Muscle of leg (tissue), 11 donors: ENCODE measurements around the gene FAF1. TPM values are rescaled to one million over a fixed set of nuclear protein-coding genes. Genes with fewer than 3 reads are reported as not detected.

Experiments used
- DNase-seq: peaks from one replicate; pipeline ENCODE4 v3.0.0; 2013
- H3K27ac ChIP-seq: one replicate; pipeline ENCODE4 v1.5.1; 2013; ENCODE audit warnings: mild to moderate bottlenecking, low read length, control low read depth
- H3K27me3 ChIP-seq: one replicate; pipeline ENCODE4 v1.6.1; 2013; ENCODE audit warnings: low read length; ENCODE audit not compliant: control insufficient read depth, insufficient read depth
- H3K36me3 ChIP-seq: one replicate; pipeline ENCODE4 v1.6.1; 2013; ENCODE audit warnings: low read length; ENCODE audit not compliant: control insufficient read depth, insufficient read depth
- H3K4me1 ChIP-seq: one replicate; pipeline ENCODE4 v1.6.1; 2013; ENCODE audit warnings: low read length; ENCODE audit not compliant: control insufficient read depth, insufficient read depth
- H3K4me3 ChIP-seq: one replicate; pipeline ENCODE4 v1.5.1; 2013; ENCODE audit warnings: low read length, control low read depth
- H3K9me3 ChIP-seq: replicated peaks from 2 replicates; pipeline ENCODE4 v1.6.1; 2013; ENCODE audit warnings: low read depth, low read length; ENCODE audit not compliant: control insufficient read depth
- WGBS: methylation state at CpG from one replicate; pipeline ENCODE4 v1.1.5; 2013; ENCODE audit warnings: missing lambda C conversion rate; ENCODE audit not compliant: insufficient coverage; 5-methylcytosine and 5-hydroxymethylcytosine counted together
- polyA plus RNA-seq, 8 donors: library from polyadenylated mRNA; unstranded; fragments of 120-200 nt; gene quantifications; one replicate each; pipeline versions ENCODE4 v1.2.1 to v1.2.3, GENCODE V29; 2013; ENCODE audit warnings: inconsistent platforms in 1 of 8, low replicate concordance in 1 of 8; ENCODE audit not compliant: insufficient read length in 8 of 8, insufficient read depth in 1 of 8
- total RNA-seq: library from RNA; stranded (reverse); fragments of 120-200 nt; gene quantifications from one replicate; pipeline ENCODE4 v1.2.4, GENCODE V29; 2013

The FAF1 gene
- total and polyA plus RNA-seq, 9 donors: 35.6 to 51.7 (median 38.6) TPM

DNA sequence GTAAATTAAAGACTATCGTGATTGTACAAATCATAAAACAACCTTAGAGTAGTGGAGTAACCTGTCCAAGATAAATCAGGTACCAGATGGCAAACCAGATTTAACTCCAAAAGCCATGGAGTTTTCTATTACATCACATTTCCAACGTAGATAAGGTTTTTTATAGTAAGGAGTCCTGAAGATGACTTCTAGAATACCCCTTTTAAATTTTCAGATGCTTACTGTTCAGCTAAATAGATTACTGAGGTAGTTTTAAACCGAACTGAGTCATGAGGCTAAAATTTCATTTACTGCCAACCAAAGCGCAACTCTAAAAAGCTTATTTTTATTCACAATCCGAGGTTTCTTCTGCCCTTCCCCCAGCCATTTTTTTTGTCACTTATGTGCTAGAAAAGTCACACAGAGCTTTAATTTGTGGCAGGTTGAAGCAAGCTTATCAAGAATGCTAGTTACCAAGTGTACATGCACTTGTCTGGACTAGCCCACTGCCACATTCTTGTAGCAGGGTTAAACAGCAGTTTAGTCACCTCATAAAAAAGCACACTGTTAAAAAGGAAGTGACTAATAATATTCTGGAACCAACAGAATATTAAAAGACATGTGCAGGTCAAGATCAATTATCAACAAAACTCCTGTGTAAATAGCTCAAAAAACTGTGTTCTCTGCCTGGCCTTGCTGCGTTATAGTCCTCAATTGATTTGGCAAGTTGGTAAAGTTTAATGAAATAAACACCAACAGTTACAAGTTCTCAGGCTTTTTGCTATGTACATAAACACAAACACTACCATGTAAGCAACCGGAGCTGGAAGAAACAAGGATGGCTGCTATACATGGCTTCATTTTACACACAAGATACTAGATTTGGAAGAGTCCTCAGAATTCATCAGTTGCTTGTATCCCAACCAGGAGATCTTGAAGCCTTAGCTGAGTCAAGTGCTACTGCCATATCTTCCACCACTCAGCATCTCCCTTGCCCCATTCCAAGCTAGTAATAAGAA is 356.5 kb downstream of the FAF1 start:
- Histone ChIP-seq H3K27me3 (no peaks in the 10 kb centered on the region), H3K27ac (no peak overlapping the region)
- WGBS: no CpG with 5 or more reads among the region's 7 CpGs

DNA sequence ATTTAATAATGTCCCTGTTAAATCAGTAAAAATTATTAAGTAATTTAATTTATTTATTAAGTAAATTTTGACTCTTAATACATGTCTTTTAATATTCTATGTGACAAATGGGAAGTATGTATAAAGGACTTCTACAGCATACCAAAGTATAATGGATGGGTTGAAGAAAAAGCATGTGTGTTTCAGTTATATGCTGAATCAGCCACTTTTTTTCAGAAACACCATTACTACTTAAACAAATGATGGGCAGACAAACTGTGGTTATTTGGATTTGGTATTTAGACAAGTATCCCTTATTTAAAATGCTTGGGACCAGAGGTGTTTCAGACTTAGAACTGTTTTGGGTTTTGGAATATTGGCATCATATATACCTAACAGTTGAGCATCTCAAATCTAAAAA is 360.5 kb downstream of the FAF1 start:
- Histone ChIP-seq H3K27ac (no peak overlapping the region), H3K4me3 (no peak overlapping the region), H3K4me1 (no peaks in the 10 kb centered on the region), H3K36me3 (no peaks in the 10 kb centered on the region), H3K27me3 (no peaks in the 10 kb centered on the region), H3K9me3 (no peaks in the 10 kb centered on the region)
- DNase-seq: no peak

More for the DNA sequence above, 356.5 kb downstream of the FAF1 start:
- H3K36me3 ChIP-seq: no peaks in the 10 kb centered on the region
- no peak overlapping the region for H3K4me3 ChIP-seq
- H3K4me1 ChIP-seq: no peaks in the 10 kb centered on the region
- no peaks in the 10 kb centered on the region for H3K9me3 ChIP-seq
- no peak for DNase-seq

DNA sequence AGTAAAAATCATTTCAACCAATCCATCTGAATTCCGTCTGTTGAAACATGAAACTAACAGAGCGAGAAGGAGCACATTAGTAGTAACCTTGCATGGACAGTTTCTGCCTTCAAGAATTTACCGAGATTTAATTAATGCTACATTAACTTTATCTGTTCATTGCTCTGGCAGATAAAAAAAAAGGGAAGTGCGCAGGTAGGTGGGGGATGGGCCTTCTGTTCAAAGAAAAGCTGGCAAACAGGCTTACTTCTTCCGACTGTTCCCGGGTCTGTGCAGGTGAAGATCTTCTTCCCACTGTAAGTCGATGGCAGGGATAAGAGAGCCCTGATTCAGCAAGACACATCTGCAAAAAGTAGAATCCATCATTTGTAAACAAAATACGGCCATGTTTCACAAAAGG is 364.2 kb downstream of the FAF1 start:
- H3K4me3 ChIP-seq: no peak overlapping the region
- DNase-seq: no peak
- no peaks in the 10 kb centered on the region for H3K27me3 ChIP-seq
- no peaks in the 10 kb centered on the region for H3K9me3 ChIP-seq
- 100% methylated on average over 1 of the region's 8 CpGs for WGBS
- H3K36me3 ChIP-seq: no peaks in the 10 kb centered on the region
- no peaks in the 10 kb centered on the region for H3K4me1 ChIP-seq
- no peak overlapping the region for H3K27ac ChIP-seq

- peaks cover 2% of the 10 kb centered on the region for H3K36me3 ChIP-seq
- H3K4me1 ChIP-seq: no peaks in the 10 kb centered on the region
- no peak overlapping the region for H3K4me3 ChIP-seq
- no peaks in the 10 kb centered on the region for H3K27me3 ChIP-seq
- DNase-seq: no peak
- H3K9me3 ChIP-seq: no peaks in the 10 kb centered on the region
- no CpG with 5 or more reads among the region's 2 CpGs for WGBS
- H3K27ac ChIP-seq: no peak overlapping the region
Measured at GRCh38 chr1:50593515-50593914, 366.6 kb downstream of the FAF1 start.

DNA sequence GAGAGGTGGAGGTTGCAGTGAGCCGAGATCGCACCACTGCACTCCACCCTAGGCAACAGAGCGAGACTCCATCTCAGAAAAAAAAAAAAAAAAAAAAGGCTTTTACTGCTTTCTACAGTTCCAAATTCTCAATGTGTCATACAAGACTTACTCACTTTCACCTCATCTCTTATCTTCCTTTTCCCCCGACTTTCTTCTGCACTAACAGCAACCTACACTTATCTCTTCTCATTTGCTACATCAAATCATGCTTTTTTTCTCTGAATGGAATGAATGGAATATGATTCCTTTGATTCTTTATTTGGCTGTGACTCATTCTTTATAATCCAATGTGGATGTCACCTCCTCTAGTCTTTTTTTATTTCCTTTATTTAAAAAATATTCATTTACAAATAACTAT is 368.5 kb downstream of the FAF1 start:
- Histone ChIP-seq H3K27me3 (no peaks in the 10 kb centered on the region), H3K9me3 (no peaks in the 10 kb centered on the region), H3K36me3 (peaks cover 2% of the 10 kb centered on the region), H3K27ac (no peak overlapping the region), H3K4me1 (no peaks in the 10 kb centered on the region), H3K4me3 (no peak overlapping the region)
- WGBS: 100% methylated on average over 3 of the region's 4 CpGs
- no peak for DNase-seq

- peaks cover 3% of the 10 kb centered on the region for H3K36me3 ChIP-seq
- no peak for DNase-seq
- no peaks in the 10 kb centered on the region for H3K9me3 ChIP-seq
- H3K4me3 ChIP-seq: no peak overlapping the region
- WGBS: 83% methylated on average over 1 of the region's 3 CpGs
- no peaks in the 10 kb centered on the region for H3K27me3 ChIP-seq
- H3K27ac ChIP-seq: no peak overlapping the region
- no peaks in the 10 kb centered on the region for H3K4me1 ChIP-seq
Measured at GRCh38 chr1:50582346-50582745, 377.7 kb downstream of the FAF1 start.

GRCh38 chr1:50570066-50570468 is 390.0 kb downstream of the FAF1 start:
- H3K36me3 ChIP-seq: no peaks in the 10 kb centered on the region
- H3K27me3 ChIP-seq: no peaks in the 10 kb centered on the region
- no peak overlapping the region for H3K27ac ChIP-seq
- WGBS: no CpG with 5 or more reads among the region's 7 CpGs
- H3K4me3 ChIP-seq: no peak overlapping the region
- H3K4me1 ChIP-seq: no peaks in the 10 kb centered on the region
- H3K9me3 ChIP-seq: no peaks in the 10 kb centered on the region
- no peak for DNase-seq

DNA sequence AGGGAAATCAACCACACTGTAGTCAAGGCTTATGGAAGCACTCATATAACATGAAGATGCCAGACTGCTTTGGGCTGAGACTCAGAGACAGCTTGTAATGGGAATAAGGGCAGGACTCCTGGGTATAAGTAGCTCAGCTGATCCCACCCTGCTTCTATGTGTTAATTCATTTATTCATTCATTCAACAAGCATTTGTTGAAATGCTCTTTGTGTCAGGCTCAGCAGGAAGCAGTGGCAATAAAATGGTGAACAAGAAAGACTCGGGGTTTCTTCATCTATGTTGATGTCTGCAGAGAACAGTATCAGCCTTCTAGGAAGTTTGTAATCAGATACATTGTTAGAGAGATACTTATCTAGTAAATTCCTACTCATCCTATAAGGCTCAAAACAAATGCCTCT is 391.3 kb downstream of the FAF1 start:
- no peaks in the 10 kb centered on the region for H3K36me3 ChIP-seq
- no peak overlapping the region for H3K27ac ChIP-seq
- WGBS: no CpG with 5 or more reads among the region's 1 CpG
- no peak for DNase-seq
- H3K4me1 ChIP-seq: no peaks in the 10 kb centered on the region
- no peaks in the 10 kb centered on the region for H3K27me3 ChIP-seq
- H3K4me3 ChIP-seq: no peak overlapping the region
- no peaks in the 10 kb centered on the region for H3K9me3 ChIP-seq

GRCh38 chr1:50566405-50566804 is 393.7 kb downstream of the FAF1 start:
- Histone ChIP-seq H3K9me3 (no peaks in the 10 kb centered on the region), H3K27me3 (no peaks in the 10 kb centered on the region), H3K27ac (no peak overlapping the region), H3K4me1 (no peaks in the 10 kb centered on the region), H3K36me3 (no peaks in the 10 kb centered on the region), H3K4me3 (no peak overlapping the region)
- WGBS: no CpG with 5 or more reads among the region's 2 CpGs
- DNase-seq: no peak

DNA sequence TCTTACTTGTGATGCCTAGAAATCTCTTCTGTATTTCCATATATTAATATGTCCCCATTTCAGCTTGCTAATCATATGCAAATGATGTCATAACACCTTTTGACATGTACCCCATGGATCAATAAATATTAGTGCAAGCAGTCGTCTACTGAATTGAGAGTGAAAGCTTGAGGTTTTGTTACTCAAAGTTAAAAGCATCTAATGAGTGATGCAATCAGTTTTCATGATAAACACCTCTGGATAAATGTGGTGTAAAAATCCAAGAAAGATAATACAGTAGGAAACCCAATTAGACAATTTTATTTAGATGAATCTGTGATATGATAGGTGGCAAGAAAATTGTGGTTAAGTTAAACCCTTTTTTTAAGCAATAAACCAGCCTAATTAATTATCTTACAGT is 395.6 kb downstream of the FAF1 start:
- no peak overlapping the region for H3K27ac ChIP-seq
- no peak overlapping the region for H3K4me3 ChIP-seq
- no peaks in the 10 kb centered on the region for H3K9me3 ChIP-seq
- H3K4me1 ChIP-seq: no peaks in the 10 kb centered on the region
- DNase-seq: no peak
- H3K27me3 ChIP-seq: no peaks in the 10 kb centered on the region
- WGBS: no CpG with 5 or more reads among the region's 1 CpG
- peaks cover 2% of the 10 kb centered on the region for H3K36me3 ChIP-seq
